GM18858 (cell line): ENCODE results near the gene CACNA1H.

Experiments used
- ATAC-seq: cut with Tn5 transposase; IDR thresholded peaks from one replicate; pipeline ENCODE4 v1.9.1; 2021; ENCODE audit not compliant: unreplicated experiment

CACNA1H gene

GRCh38 chr16:1157639-1158455, 4.9 kb downstream of the CACNA1H start:
- ATAC-seq = no peak

- no peak for ATAC-seq
Measured at GRCh38 chr16:1158456-1159324, 5.8 kb downstream of the CACNA1H start.

GRCh38 chr16:1159325-1159972, 6.5 kb downstream of the CACNA1H start:
- ATAC-seq = no peak

GRCh38 chr16:1159973-1160772, 7.3 kb downstream of the CACNA1H start:
- no peak for ATAC-seq

- ATAC-seq = no peak
Measured at GRCh38 chr16:1160773-1161348, 8.0 kb downstream of the CACNA1H start.

GRCh38 chr16:1162701-1163566, 10.0 kb downstream of the CACNA1H start:
- ATAC-seq = no peak

- no peak for ATAC-seq
Measured at GRCh38 chr16:1163567-1164055, 10.7 kb downstream of the CACNA1H start.

GRCh38 chr16:1164382-1164781, 11.5 kb downstream of the CACNA1H start:
- no peak for ATAC-seq

GRCh38 chr16:1164975-1165374, 12.1 kb downstream of the CACNA1H start:
- ATAC-seq = no peak

GRCh38 chr16:1165511-1165910, 12.6 kb downstream of the CACNA1H start:
- no peak for ATAC-seq

GRCh38 chr16:1167276-1168107, 14.6 kb downstream of the CACNA1H start:
- no peak for ATAC-seq

GRCh38 chr16:1168837-1169236, 15.9 kb downstream of the CACNA1H start:
- ATAC-seq = no peak

GRCh38 chr16:1169285-1170075, 16.6 kb downstream of the CACNA1H start:
- no peak for ATAC-seq

- no peak for ATAC-seq
Measured at GRCh38 chr16:1170076-1170418, 17.1 kb downstream of the CACNA1H start.

- no peak for ATAC-seq
Measured at GRCh38 chr16:1171001-1171400, 18.1 kb downstream of the CACNA1H start.

- no peak for ATAC-seq
Measured at GRCh38 chr16:1171854-1172428, 19.0 kb downstream of the CACNA1H start.

- ATAC-seq = no peak
Measured at GRCh38 chr16:1172651-1173050, 19.7 kb downstream of the CACNA1H start.
